ENCODE measurements around the gene ERO1A.

The ERO1A gene

DNA sequence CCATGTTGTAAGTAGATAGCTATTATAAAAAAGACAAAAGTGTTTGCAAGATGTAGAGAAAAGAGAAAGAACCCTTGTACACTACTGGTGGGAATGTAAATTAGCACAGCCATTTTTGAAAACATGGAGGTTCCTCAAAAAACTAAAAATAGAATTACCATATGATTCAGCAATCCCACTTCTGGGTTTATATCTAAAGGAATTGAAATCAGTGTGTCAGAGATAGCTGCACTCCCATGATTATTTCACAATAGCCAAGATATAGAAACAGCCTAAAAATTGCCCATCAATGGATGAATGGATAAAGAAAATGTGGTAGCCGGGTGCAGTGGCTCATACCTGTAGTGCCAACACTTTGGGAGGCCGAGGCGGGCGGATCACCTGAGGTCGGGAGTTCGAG is 20.8 kb upstream of the ERO1A start:
- POLR2A ChIA-PET: no interaction called here
- CTCF ChIA-PET: interaction anchor here (1.5 to 1.7 kb wide), 4 partner anchors 9 to 14 kb away, joined by 3 to 5 read pairs (median 4); partner anchors contain the start of genes PSMC6 and STYX

DNA sequence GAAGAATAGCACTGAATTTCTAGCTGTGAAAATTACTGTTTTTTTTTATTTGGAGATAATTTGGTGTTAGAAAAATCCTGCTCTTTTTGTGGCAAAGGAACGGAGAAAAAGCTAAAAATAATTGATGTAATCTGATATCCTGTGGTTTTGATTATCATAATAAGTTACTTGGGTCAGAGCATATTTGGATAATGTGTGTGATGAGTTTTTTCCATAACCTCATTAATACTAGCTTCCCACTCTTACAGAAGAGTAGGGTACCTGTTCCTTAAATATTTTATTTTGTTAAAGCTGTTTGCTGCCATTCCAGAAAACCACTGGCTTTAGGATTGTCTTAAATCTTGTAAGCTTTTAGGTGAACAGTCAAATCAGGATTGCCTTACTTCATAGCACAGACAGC is 16.3 kb upstream of the ERO1A start:
- ChIA-PET CTCF (interaction anchor here (0.8 to 4.1 kb wide), 4 partner anchors 8 to 14 kb away, joined by 3 to 20 read pairs (median 4); no protein-coding TSS in a partner anchor), POLR2A (interaction anchor here (1.1 kb wide), 1 partner anchor 159 kb away, joined by 3 read pairs; the partner anchor contains the start of genes GPR137C and TXNDC16)
- TF ChIP-seq, protein P1, sequence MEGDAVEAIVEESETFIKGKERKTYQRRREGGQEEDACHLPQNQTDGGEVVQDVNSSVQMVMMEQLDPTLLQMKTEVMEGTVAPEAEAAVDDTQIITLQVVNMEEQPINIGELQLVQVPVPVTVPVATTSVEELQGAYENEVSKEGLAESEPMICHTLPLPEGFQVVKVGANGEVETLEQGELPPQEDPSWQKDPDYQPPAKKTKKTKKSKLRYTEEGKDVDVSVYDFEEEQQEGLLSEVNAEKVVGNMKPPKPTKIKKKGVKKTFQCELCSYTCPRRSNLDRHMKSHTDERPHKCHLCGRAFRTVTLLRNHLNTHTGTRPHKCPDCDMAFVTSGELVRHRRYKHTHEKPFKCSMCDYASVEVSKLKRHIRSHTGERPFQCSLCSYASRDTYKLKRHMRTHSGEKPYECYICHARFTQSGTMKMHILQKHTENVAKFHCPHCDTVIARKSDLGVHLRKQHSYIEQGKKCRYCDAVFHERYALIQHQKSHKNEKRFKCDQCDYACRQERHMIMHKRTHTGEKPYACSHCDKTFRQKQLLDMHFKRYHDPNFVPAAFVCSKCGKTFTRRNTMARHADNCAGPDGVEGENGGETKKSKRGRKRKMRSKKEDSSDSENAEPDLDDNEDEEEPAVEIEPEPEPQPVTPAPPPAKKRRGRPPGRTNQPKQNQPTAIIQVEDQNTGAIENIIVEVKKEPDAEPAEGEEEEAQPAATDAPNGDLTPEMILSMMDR (IDR thresholded peaks at IDR 0.05; ENCODE audit: control extremely low read depth, extremely low read depth, low read depth, missing control alignments): no peak
- no peak for DNase-seq (ENCODE audit: extremely low spot score)

More for the DNA sequence above, 20.8 kb upstream of the ERO1A start:
- TF ChIP-seq, protein P1 (IDR thresholded peaks at IDR 0.05; ENCODE audit: control extremely low read depth, extremely low read depth, low read depth, missing control alignments): no peak
- no peak for DNase-seq (ENCODE audit: extremely low spot score)

DNA sequence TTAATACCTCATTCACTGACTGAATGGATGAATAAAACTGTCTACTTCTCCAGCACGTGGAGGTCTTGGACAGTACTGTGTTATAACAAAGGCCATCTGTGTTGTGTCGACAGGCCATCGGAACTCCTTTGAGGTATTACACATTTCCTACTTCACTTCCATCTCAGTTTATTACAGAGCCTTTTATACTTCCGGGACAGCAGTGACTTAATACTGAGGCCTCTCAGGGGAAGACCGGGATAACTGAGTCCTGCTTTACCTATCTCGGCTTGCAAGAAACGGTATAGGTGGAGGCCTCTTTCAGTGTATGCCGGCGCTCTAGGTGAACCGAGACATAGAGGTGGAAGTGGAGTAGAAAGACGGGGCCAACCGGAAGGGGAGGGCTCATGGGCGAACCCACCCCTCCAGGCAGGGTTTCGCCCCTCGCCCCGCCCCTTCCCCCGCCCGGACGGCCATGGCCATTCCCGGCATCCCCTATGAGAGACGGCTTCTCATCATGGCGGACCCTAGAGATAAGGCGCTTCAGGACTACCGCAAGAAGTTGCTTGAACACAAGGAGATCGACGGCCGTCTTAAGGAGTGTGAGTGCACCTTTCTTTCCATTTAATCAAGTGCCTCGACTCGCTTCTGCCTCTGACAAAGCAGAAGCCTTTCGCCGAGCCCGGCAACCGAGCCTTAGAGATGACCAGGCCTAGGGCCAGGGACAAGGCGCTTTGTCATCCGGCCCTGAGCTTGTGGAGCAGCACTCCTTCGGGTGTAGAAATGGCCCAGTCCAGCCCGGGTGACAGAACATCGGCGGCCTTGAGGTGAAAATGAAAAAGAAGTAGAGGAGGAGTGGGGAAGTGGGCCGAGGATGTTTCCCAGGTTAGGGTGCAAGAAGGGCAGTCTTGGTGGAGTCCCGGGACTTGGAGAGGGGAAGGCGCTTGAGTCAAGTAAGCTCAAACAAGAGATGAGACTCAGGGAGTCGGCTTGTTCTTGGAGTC is 11.7 kb upstream of the ERO1A start, which contains the start of gene PSMC6:
Gene PSMC6, plus strand, starts transcription at position 477 of the 983 bp plus-strand sequence. Its CDS starts 20 bp downstream, at position 497.
- TF ChIP-seq, protein P1 (IDR thresholded peaks at IDR 0.05; ENCODE audit: control extremely low read depth, extremely low read depth, low read depth, missing control alignments): no peak
- POLR2A ChIA-PET: no interaction called here
- CTCF ChIA-PET: interaction anchor here (0.8 to 1.2 kb wide), 3 partner anchors 10 to 16 kb away, joined by 3 to 4 read pairs (median 4); no protein-coding TSS in a partner anchor
- peak; percentile 96 for DNase-seq (ENCODE audit: extremely low spot score)

DNA sequence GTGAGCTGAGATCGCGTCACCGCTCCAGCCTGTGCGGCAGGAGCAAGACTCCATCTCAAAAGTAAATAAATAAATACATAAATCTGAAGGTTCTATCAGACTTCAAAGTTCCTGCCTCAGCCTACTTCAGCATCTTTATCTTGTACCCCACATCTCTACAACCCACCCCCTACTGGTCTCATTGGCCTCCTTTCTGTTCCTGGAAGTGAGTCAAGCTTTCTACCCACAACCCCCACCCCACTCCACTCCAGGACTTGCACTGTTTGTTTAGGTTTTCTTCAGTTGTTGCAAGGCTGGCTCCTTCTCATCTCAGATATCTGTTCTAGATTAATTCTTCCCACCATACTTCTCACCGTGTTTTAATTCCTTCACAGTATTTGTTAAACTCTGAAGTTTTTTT is 10.9 kb upstream of the ERO1A start:
- peak; percentile 18 for DNase-seq (ENCODE audit: extremely low spot score)
- ChIA-PET CTCF (no interaction called here), POLR2A (no interaction called here)
- TF ChIP-seq, protein P1 (IDR thresholded peaks at IDR 0.05; ENCODE audit: control extremely low read depth, extremely low read depth, low read depth, missing control alignments): no peak

DNA sequence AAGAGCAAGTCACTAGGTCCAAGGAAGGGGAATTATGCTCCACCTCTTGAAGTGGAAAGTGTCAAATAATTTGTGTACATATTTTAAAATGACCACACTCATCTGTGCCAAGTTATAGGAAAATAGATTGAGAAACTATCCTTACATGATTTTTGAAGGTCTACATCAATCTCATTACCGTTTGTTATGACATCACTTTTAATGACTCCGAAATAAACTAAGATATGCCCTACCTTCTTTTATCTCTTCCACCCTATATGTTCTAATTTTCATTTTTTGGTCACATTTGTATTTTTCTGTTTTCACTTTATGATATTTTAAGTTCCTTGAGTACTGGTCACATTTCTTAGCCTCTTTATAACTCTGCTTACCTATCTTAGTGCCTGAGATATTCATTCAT is 8.3 kb upstream of the ERO1A start:
- TF ChIP-seq, protein P1 (IDR thresholded peaks at IDR 0.05; ENCODE audit: control extremely low read depth, extremely low read depth, low read depth, missing control alignments): no peak
- no peak for DNase-seq (ENCODE audit: extremely low spot score)
- POLR2A ChIA-PET: no interaction called here
- CTCF ChIA-PET: interaction anchor here (1.4 to 1.6 kb wide), 2 partner anchors 8 to 149 kb away, joined by 3 to 4 read pairs; partner anchors contain the start of gene ERO1A

DNA sequence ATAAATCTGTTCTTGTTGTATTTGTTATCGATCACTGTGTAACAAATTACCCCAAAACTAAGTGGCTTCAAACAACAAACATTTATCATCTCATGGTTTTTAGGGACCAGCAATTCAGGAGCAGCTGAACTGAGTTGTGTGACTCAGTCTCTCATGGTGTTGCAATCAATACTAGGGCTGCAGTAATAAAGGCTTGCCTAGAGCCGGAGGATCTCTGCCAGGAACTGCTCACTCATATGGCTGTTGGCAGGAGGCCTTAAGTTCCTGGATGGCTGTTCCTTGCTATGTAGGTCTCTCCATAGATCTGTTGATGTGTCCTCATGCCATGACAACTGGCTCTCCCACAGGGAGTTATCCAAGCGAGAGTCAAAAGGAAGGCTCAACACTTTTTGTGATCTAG is 7.9 kb upstream of the ERO1A start:
- no peak for DNase-seq (ENCODE audit: extremely low spot score)
- CTCF ChIA-PET: no interaction called here
- POLR2A ChIA-PET: no interaction called here
- TF ChIP-seq, protein P1 (IDR thresholded peaks at IDR 0.05; ENCODE audit: control extremely low read depth, extremely low read depth, low read depth, missing control alignments): no peak
